K562 (cell line): ENCODE results near the gene TSPAN13. TPM values are rescaled to one million over a fixed set of nuclear protein-coding genes. Genes with fewer than 3 reads are reported as not detected.

Experiments
- ARID1B ChIP-seq: fragments of 450-650 bp; IDR thresholded peaks from 2 replicates; pipeline ENCODE4 v1.6.1; 2016; ENCODE audit warnings: antibody characterized with exemption, mild to moderate bottlenecking, inconsistent platforms
- HNRNPUL1 ChIP-seq: fragments of 200-400 bp; formaldehyde crosslinking; IDR thresholded peaks from 2 replicates; pipeline ENCODE4 v1.6.1; 2017; ENCODE audit warnings: low read length
- MITF ChIP-seq: IDR thresholded peaks from 2 replicates; pipeline ENCODE4 v1.6.1; 2014; ENCODE audit warnings: antibody characterized with exemption
- NCOA1 ChIP-seq: fragments of 450-650 bp; IDR thresholded peaks from 2 replicates; pipeline ENCODE4 v1.6.1; 2016; ENCODE audit warnings: low read depth
- NCOR1 ChIP-seq: fragments of 450-650 bp; IDR thresholded peaks from 2 replicates; pipeline ENCODE4 v1.6.1; 2016; ENCODE audit warnings: mild to moderate bottlenecking, moderate library complexity
- RCOR1 ChIP-seq, 2 experiments: IDR thresholded peaks; 2 replicates each; pipeline ENCODE4 v1.6.1; 2012; ENCODE audit warnings: low read depth in 2 of 2, low read length in 2 of 2, borderline replicate concordance in 1 of 2, improper control_type of control experiment in 1 of 2
- SMARCA4 ChIP-seq: fragments of 450-650 bp; IDR thresholded peaks from 2 replicates; pipeline ENCODE4 v1.6.1; 2016
- STAT5B ChIP-seq: fragments of 250-450 bp; sonication (Bioruptor Pico); IDR thresholded peaks from 2 replicates; pipeline ENCODE4 v1.8.0; 2021; ENCODE audit warnings: mild to moderate bottlenecking, inconsistent platforms
- TAL1 ChIP-seq: fragments of 450-650 bp; IDR thresholded peaks from 2 replicates; pipeline ENCODE4 v1.6.1; 2016; ENCODE audit warnings: mild to moderate bottlenecking
- TCF7L2 ChIP-seq: fragments of 150-350 bp; IDR thresholded peaks from 2 replicates; pipeline ENCODE4 v1.6.1; 2016; ENCODE audit warnings: low read depth, mild to moderate bottlenecking, low read length, moderate library complexity
- TEAD4 ChIP-seq, 2 experiments: sonication (generic) in 1 of 2; formaldehyde crosslinking in 1 of 2; IDR thresholded peaks; 2 replicates each; pipeline versions ENCODE4 v1.6.1 to v1.8.0; 2012 to 2022; ENCODE audit warnings: borderline replicate concordance in 1 of 2, inconsistent platforms in 1 of 2, low read length in 1 of 2, mild to moderate bottlenecking in 1 of 2, missing genetic modification reagents in 1 of 2
- ZBTB49 ChIP-seq: sonication (generic); formaldehyde crosslinking; IDR thresholded peaks from 2 replicates; pipeline ENCODE4 v1.8.0; 2022; ENCODE audit warnings: missing genetic modification reagents, mild to moderate bottlenecking, borderline replicate concordance
- ZEB2 ChIP-seq: fragments of 450-650 bp; IDR thresholded peaks from 2 replicates; pipeline ENCODE4 v1.6.1; 2016
- ZNF174 ChIP-seq: fragments of 250-450 bp; sonication (Bioruptor Pico); IDR thresholded peaks from 2 replicates; pipeline ENCODE4 v1.4.0; 2020; ENCODE audit warnings: mild to moderate bottlenecking
- polyA plus RNA-seq, 8 experiments: library from polyadenylated mRNA; depleted of rRNA in 4 of 8; stranded (reverse) in 5 of 8; unstranded in 3 of 8; fragments of >200 nt; fragmentation: Nextera tagmentation in 2 of 8; fragmentation: Illumina TruSeq in 1 of 8; extraction: Ambion mirVana in 2 of 8; extraction: Trizol in 1 of 8; gene quantifications; 2 replicates each; pipeline versions ENCODE4 v1.2.1 to v1.2.3, GENCODE V29; 2011 to 2014; ENCODE audit warnings: inconsistent platforms in 1 of 8, missing spikeins in 1 of 8
- total RNA-seq, 7 experiments: library from RNA; depleted of rRNA in 6 of 7; stranded (reverse); fragments of >200 nt in 6 of 7; fragmentation: Illumina TruSeq in 2 of 7; extraction: Trizol in 2 of 7; gene quantifications; 2 replicates each; pipeline versions ENCODE4 v1.2.1 to v1.2.3, GENCODE V29; 2011 to 2021; ENCODE audit warnings: low replicate concordance in 1 of 7
- TF ChIP-seq, protein P1 (sequence below), 2 experiments: IDR thresholded peaks in 1 of 2; conservative IDR thresholded peaks in 1 of 2; 2 replicates each; pipeline ENCODE4 v1.6.1; 2016; ENCODE audit warnings: low read depth in 2 of 2, mild to moderate bottlenecking in 1 of 2, missing compliant biosample characterization in 1 of 2, missing genetic modification characterization in 1 of 2, moderate library complexity in 1 of 2
- TF ChIP-seq, protein P2 (sequence below): fragments of 450-650 bp; IDR thresholded peaks from 2 replicates; pipeline ENCODE4 v1.6.1; 2017; ENCODE audit warnings: mild to moderate bottlenecking, moderate library complexity
- TF ChIP-seq, protein P3 (sequence below): sonication (generic); formaldehyde crosslinking; IDR thresholded peaks from 2 replicates; pipeline ENCODE4 v1.8.0; 2023; ENCODE audit warnings: mild to moderate bottlenecking, missing genetic modification reagents

Gene TSPAN13
- total and polyA plus RNA-seq, 9 of the 15 experiments (the other 6 are each of a cell fraction or from before 2014, with no cell fraction given): 7.8 to 46.3 (median 20.0) TPM

DNA sequence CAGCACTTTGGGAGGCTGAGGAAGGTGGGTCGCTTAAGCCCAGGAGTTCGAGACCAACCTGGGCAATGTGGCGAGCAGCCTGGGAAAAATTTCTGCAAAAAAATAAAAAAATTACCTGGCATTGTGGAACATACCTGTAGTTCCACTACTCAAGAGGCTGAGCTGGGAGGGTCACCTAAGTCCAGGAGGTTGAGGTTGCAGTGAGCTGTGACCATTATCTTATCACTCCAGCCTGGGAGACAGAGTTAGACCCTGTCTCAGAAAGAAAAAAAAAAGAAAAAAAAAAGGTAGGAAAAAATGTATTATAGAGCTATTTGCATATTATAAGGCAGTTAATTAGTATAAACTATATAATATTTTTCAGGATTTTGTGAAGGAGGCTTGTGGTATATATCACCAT, 11.0 kb upstream of the TSPAN13 start (continued):
- TF ChIP-seq HNRNPUL1 (no peak), ZNF174 (CRISPR knock-in tag) (no peak), ZBTB49 (CRISPR knock-in tag) (no peak), SMARCA4 (peak; percentile 87), TEAD4 (IDR thresholded peaks at IDR 0.05; ENCODE audit: low read length) (peak; percentile 56), TEAD4 (CRISPR knock-in tag; IDR thresholded peaks at IDR 0.05; ENCODE audit: borderline replicate concordance) (no peak), TCF7L2 (no peak), NCOA1 (peak; percentile 60; the same call in 1 of the 2 replicates), ARID1B (peak; percentile 80), MITF (no peak), RCOR1 (IDR thresholded peaks at IDR 0.05; ENCODE audit: borderline replicate concordance in 1 of 2, low read depth in 2 of 2, low read length in 2 of 2) (0 out of 4 replicates have a peak, but pooled peaks of 1 of the 2 experiments have one; percentile 27), ZEB2 (peak; percentile 79), TAL1 (peak; percentile 71), STAT5B (CRISPR knock-in tag) (no peak), NCOR1 (peak; percentile 58)
- TF ChIP-seq, protein P1, sequence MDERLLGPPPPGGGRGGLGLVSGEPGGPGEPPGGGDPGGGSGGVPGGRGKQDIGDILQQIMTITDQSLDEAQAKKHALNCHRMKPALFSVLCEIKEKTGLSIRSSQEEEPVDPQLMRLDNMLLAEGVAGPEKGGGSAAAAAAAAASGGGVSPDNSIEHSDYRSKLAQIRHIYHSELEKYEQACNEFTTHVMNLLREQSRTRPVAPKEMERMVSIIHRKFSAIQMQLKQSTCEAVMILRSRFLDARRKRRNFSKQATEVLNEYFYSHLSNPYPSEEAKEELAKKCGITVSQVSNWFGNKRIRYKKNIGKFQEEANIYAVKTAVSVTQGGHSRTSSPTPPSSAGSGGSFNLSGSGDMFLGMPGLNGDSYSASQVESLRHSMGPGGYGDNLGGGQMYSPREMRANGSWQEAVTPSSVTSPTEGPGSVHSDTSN (CRISPR knock-in tag; IDR thresholded peaks at IDR 0.05; ENCODE audit: low read depth): no peak
- TF ChIP-seq, protein P1 (tag; conservative IDR thresholded peaks at IDR 0.05; ENCODE audit: low read depth): no peak
- TF ChIP-seq, protein P2, sequence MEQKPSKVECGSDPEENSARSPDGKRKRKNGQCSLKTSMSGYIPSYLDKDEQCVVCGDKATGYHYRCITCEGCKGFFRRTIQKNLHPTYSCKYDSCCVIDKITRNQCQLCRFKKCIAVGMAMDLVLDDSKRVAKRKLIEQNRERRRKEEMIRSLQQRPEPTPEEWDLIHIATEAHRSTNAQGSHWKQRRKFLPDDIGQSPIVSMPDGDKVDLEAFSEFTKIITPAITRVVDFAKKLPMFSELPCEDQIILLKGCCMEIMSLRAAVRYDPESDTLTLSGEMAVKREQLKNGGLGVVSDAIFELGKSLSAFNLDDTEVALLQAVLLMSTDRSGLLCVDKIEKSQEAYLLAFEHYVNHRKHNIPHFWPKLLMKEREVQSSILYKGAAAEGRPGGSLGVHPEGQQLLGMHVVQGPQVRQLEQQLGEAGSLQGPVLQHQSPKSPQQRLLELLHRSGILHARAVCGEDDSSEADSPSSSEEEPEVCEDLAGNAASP: peak; percentile 55; the same call in 1 of the 2 replicates
- TF ChIP-seq, protein P3, sequence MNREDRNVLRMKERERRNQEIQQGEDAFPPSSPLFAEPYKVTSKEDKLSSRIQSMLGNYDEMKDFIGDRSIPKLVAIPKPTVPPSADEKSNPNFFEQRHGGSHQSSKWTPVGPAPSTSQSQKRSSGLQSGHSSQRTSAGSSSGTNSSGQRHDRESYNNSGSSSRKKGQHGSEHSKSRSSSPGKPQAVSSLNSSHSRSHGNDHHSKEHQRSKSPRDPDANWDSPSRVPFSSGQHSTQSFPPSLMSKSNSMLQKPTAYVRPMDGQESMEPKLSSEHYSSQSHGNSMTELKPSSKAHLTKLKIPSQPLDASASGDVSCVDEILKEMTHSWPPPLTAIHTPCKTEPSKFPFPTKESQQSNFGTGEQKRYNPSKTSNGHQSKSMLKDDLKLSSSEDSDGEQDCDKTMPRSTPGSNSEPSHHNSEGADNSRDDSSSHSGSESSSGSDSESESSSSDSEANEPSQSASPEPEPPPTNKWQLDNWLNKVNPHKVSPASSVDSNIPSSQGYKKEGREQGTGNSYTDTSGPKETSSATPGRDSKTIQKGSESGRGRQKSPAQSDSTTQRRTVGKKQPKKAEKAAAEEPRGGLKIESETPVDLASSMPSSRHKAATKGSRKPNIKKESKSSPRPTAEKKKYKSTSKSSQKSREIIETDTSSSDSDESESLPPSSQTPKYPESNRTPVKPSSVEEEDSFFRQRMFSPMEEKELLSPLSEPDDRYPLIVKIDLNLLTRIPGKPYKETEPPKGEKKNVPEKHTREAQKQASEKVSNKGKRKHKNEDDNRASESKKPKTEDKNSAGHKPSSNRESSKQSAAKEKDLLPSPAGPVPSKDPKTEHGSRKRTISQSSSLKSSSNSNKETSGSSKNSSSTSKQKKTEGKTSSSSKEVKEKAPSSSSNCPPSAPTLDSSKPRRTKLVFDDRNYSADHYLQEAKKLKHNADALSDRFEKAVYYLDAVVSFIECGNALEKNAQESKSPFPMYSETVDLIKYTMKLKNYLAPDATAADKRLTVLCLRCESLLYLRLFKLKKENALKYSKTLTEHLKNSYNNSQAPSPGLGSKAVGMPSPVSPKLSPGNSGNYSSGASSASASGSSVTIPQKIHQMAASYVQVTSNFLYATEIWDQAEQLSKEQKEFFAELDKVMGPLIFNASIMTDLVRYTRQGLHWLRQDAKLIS (CRISPR knock-in tag): no peak
